IMR-90 (cell line): ENCODE data around the gene SLC25A21. TPM values are rescaled to one million over a fixed set of nuclear protein-coding genes. Genes with fewer than 3 reads are reported as not detected.

Source experiments
- ATAC-seq: fragments of 200-7000 bp; cut with Tn5 transposase; 2 replicates; pipeline ENCODE4 v1.9.1; 2020; ENCODE audit warnings: low read depth, mild to moderate bottlenecking, moderate library complexity
- BruUV-seq: library from RNA; stranded (reverse); fragments of 400-500 nt; replicated peaks from 2 replicates; lab custom pipeline; 2021; lab: Mats Ljungman, UMichigan
- CTCF ChIA-PET: fragments of 300-600 bp; formaldehyde crosslinking; extraction: SDS; loops from one replicate; lab custom pipeline; 2021; ENCODE audit warnings: antibody characterized with exemption; lab: Yijun Ruan, JAX
- POLR2A ChIA-PET: fragments of 300-600 bp; sonication (Branson Sonifier 250); formaldehyde crosslinking; loops from one replicate; lab custom pipeline; 2022; ENCODE audit warnings: antibody characterized with exemption; ENCODE audit not compliant: unreplicated experiment; lab: Charles Lee
- DNase-seq: peaks from one replicate; pipeline ENCODE4 v3.0.0; 2013
- H2AFZ ChIP-seq: replicated peaks from 2 replicates; pipeline ENCODE3; 2013; ENCODE audit warnings: low read length, mild to moderate bottlenecking; ENCODE audit not compliant: poor library complexity
- H2AK5ac ChIP-seq: 2 replicates; pipeline ENCODE4 v1.6.1; 2013; ENCODE audit warnings: low read depth, low read length, inconsistent platforms
- H2AK9ac ChIP-seq: replicated peaks from 2 replicates; pipeline ENCODE3; 2013; ENCODE audit warnings: mild to moderate bottlenecking, low read depth, low read length, moderate library complexity; ENCODE audit not compliant: poor library complexity
- H2BK120ac ChIP-seq: 2 replicates; pipeline ENCODE4 v1.6.1; 2013; ENCODE audit warnings: low read depth, low read length, inconsistent platforms
- H2BK15ac ChIP-seq: 3 replicates; pipeline ENCODE4 v1.6.1; 2013; ENCODE audit warnings: low read depth, low read length, inconsistent platforms
- H2BK20ac ChIP-seq: 2 replicates; pipeline ENCODE4 v1.6.1; 2013; ENCODE audit warnings: low read depth, mild to moderate bottlenecking, inconsistent platforms, low read length, moderate library complexity
- H2BK5ac ChIP-seq: 2 replicates; pipeline ENCODE4 v1.6.1; 2013; ENCODE audit warnings: mild to moderate bottlenecking, low read depth, low read length, inconsistent platforms; ENCODE audit not compliant: poor library complexity, severe bottlenecking
- H3K14ac ChIP-seq: replicated peaks from 2 replicates; pipeline ENCODE4 v1.6.1; 2013; ENCODE audit warnings: low read depth, low read length, inconsistent platforms
- H3K18ac ChIP-seq: 2 replicates; pipeline ENCODE4 v1.6.1; 2013; ENCODE audit warnings: low read depth, low read length, control low read depth
- H3K23ac ChIP-seq: 2 replicates; pipeline ENCODE4 v1.6.1; 2013; ENCODE audit warnings: low read depth, low read length, inconsistent platforms
- H3K27ac ChIP-seq: 2 replicates; pipeline ENCODE4 v1.5.1; 2013; ENCODE audit warnings: mild to moderate bottlenecking, control low read depth, low read length; ENCODE audit not compliant: insufficient read depth
- H3K27me3 ChIP-seq: 2 replicates; pipeline ENCODE4 v1.6.1; 2013; ENCODE audit warnings: low read length; ENCODE audit not compliant: control insufficient read depth, insufficient read depth
- H3K36me3 ChIP-seq: 2 replicates; pipeline ENCODE4 v1.6.1; 2013; ENCODE audit warnings: low read length, mixed read lengths; ENCODE audit not compliant: control insufficient read depth, insufficient read depth
- H3K4ac ChIP-seq: 2 replicates; pipeline ENCODE4 v1.6.1; 2013; ENCODE audit warnings: low read depth, low read length, inconsistent platforms
- H3K4me1 ChIP-seq: 2 replicates; pipeline ENCODE4 v1.6.1; 2013; ENCODE audit warnings: low read length, mixed read lengths; ENCODE audit not compliant: control insufficient read depth, insufficient read depth
- H3K4me2 ChIP-seq: 2 replicates; pipeline ENCODE4 v1.6.1; 2013; ENCODE audit warnings: low read depth, mild to moderate bottlenecking, control low read depth, low read length, moderate library complexity
- H3K4me3 ChIP-seq: 2 replicates; pipeline ENCODE4 v1.5.1; 2013; ENCODE audit warnings: low read depth, mild to moderate bottlenecking, control low read depth, low read length, moderate library complexity; ENCODE audit not compliant: insufficient read depth
- H3K56ac ChIP-seq: 2 replicates; pipeline ENCODE4 v1.6.1; 2013; ENCODE audit warnings: low read length, inconsistent platforms; ENCODE audit not compliant: insufficient read depth; ENCODE audit errors: extremely low read depth
- H3K79me1 ChIP-seq, 2 experiments: 2 replicates each; pipeline ENCODE4 v1.6.1; 2013; ENCODE audit warnings: low read length in 2 of 2, inconsistent platforms in 1 of 2, low read depth in 1 of 2
- H3K9ac ChIP-seq: 2 replicates; pipeline ENCODE4 v1.6.1; 2013; ENCODE audit warnings: low read depth, low read length, control low read depth
- H3K9me1 ChIP-seq: 2 replicates; pipeline ENCODE4 v1.6.1; 2013; ENCODE audit warnings: low read length, inconsistent platforms; ENCODE audit not compliant: insufficient read depth
- H3K9me3 ChIP-seq: 2 replicates; pipeline ENCODE4 v1.6.1; 2013; ENCODE audit warnings: low read length; ENCODE audit not compliant: control insufficient read depth, insufficient read depth
- H4K20me1 ChIP-seq: 2 replicates; pipeline ENCODE4 v1.6.1; 2013; ENCODE audit warnings: low read length, inconsistent platforms; ENCODE audit not compliant: insufficient read depth
- H4K5ac ChIP-seq: 2 replicates; pipeline ENCODE4 v1.6.1; 2013; ENCODE audit warnings: mild to moderate bottlenecking, low read depth, low read length, control low read depth
- H4K8ac ChIP-seq, 2 experiments: 2 replicates each; pipeline ENCODE4 v1.6.1; 2013; ENCODE audit warnings: low read depth in 2 of 2, low read length in 2 of 2, control low read depth in 1 of 2, inconsistent platforms in 1 of 2
- H4K91ac ChIP-seq: 2 replicates; pipeline ENCODE4 v1.6.1; 2013; ENCODE audit warnings: low read depth, low read length, inconsistent platforms; ENCODE audit not compliant: insufficient read depth
- FOS ChIP-seq: fragments of 150-350 bp; IDR thresholded peaks from 2 replicates; pipeline ENCODE4 v1.6.1; 2016; ENCODE audit warnings: low read depth, low read length
- RAD21 ChIP-seq: IDR thresholded peaks from 2 replicates; pipeline ENCODE4 v1.6.1; 2012; ENCODE audit warnings: low read length, improper control_type of control experiment
- WGBS, 2 experiments: methylation state at CpG; one replicate each; pipeline versions ENCODE4 v1.1.5 to v1.1.7; 2013; ENCODE audit warnings: missing lambda C conversion rate in 2 of 2; ENCODE audit not compliant: insufficient read length in 1 of 2; ENCODE audit errors: extremely low coverage in 2 of 2; 5-methylcytosine and 5-hydroxymethylcytosine counted together
- dilution Hi-C: fragments of 300-500 bp; cut with HindIII; formaldehyde crosslinking; loops from one replicate; pipeline ENCODE4 v1.14.3; 2018; ENCODE audit warnings: low sequenced_read_pairs; ENCODE audit not compliant: unreplicated experiment
- in situ Hi-C: fragments of 300-500 bp; cut with MboI; formaldehyde crosslinking; loops from 3 replicates; pipeline ENCODE4 v1.14.3; 2019; ENCODE audit warnings: low sequenced_read_pairs, inconsistent platforms, mixed read lengths
- intact Hi-C: fragments of 100-400 bp; cut with micrococcal nuclease; formaldehyde crosslinking; loops from 2 replicates; pipeline ENCODE4 v1.10.0; 2022
- polyA plus RNA-seq, 3 experiments: library from polyadenylated mRNA; depleted of rRNA; stranded (reverse); fragments of >200 nt; gene quantifications; 2 replicates each; pipeline ENCODE4 v1.2.3, GENCODE V29; 2012; ENCODE audit warnings: low replicate concordance in 1 of 3
- total RNA-seq: library from RNA; depleted of rRNA; stranded (reverse); fragments of >200 nt; gene quantifications from 2 replicates; pipeline ENCODE4 v1.2.3, GENCODE V29; 2012

SLC25A21 gene
- total and polyA plus RNA-seq, 2 of the 4 experiments (the other 2 are of a cell fraction) = 0.62 to 0.90 TPM

DNA sequence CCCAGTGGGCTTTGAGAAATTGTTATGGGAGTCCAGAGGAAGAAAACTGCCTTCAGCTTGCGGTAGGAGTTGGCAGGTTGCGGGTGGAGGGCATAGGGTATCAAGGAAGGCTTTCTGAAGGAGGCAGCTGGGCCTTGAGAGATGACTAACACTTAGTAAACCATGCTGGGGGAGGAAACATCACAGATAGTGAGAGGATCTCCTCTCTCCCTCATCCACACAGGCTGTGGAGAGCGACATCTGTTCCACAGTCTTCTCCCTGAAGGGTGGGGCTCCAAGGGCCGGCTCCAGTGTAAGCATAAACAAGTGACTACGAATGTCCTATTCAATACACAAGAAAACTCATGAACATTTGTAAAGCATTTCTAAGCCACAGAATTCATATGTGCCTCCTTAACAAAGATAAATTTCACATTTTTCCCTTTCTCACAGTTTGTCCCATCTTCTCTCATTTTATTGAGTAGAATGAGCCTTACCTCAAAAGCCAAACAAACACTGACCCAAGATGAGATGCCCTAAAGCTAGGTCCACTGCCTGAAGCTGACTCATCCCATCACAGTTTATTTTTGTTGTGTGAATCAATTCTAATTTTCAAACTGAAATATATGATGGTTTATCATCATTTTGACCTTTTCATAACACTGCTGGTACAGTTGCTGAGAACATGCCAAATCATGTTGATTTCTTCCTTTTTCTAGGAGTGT lies 227.9 kb downstream of the SLC25A21 start:
- Histone ChIP-seq H2AK9ac (peak overlapping the region; percentile 77), H3K4me3 (no peak overlapping the region), H3K23ac (peak overlapping the region; percentile 32; the same call in 1 of the 2 replicates), H2BK5ac (peak overlapping the region; percentile 49), H3K18ac (no peak overlapping the region), H3K36me3 (no peaks in the 10 kb centered on the region), H3K9me1 (peaks cover 9% of the 10 kb centered on the region), H2AK5ac (peak overlapping the region; percentile 66), H2BK20ac (peak overlapping the region; percentile 38), H3K56ac (peak overlapping the region; percentile 40; the same call in 1 of the 2 replicates), H3K14ac (peak overlapping the region; percentile 50; the same call in 1 of the 2 replicates), H3K27ac (no peak overlapping the region), H4K8ac (0 out of 4 replicates have a peak overlapping the region, but pooled peaks have one; percentile 25 to 57), H3K9ac (no peak overlapping the region), H4K5ac (no peak overlapping the region), H2BK120ac (peak overlapping the region; percentile 65), H3K4me1 (peaks cover 5% of the 10 kb centered on the region), H3K27me3 (no peaks in the 10 kb centered on the region), H4K91ac (peak overlapping the region; percentile 16), H3K79me1 (no peaks in the 10 kb centered on the region; a peak in 1 of 4 replicates), H3K4me2 (peak overlapping the region; percentile 5; the same call in 1 of the 2 replicates), H3K4ac (peak overlapping the region; percentile 56), H3K9me3 (no peaks in the 10 kb centered on the region), H4K20me1 (no peaks in the 10 kb centered on the region), H2BK15ac (peak overlapping the region; percentile 28; the same call in 1 of the 3 replicates), H2AFZ (peak overlapping the region; percentile 34)
- no CpG with 5 or more reads among the region's 5 CpGs for WGBS, 2 experiments
- TF ChIP-seq RAD21 (no peak), FOS (peak; percentile 44; the same call in 1 of the 2 replicates)
- CTCF ChIA-PET = interaction anchor here (1.5 kb wide), 1 partner anchor 173 kb away, joined by 3 read pairs; no protein-coding TSS in a partner anchor
- in situ Hi-C loops = no loop called here
- BruUV-seq = no TSS peak
- ATAC-seq (peak; percentile 85), DNase-seq (peak; percentile 79)
- intact Hi-C loops = loop anchor here (2.0 to 5.0 kb wide), 4 partner anchors 178 to 1062 kb away; no protein-coding TSS in a partner anchor
- dilution Hi-C loops = no loop called here
- POLR2A ChIA-PET = no interaction called here
